Measurements from ENCODE around the gene FGD5. TPM values are rescaled to one million over a fixed set of nuclear protein-coding genes. Genes with fewer than 3 reads are reported as not detected.
A peak's percentile ranks its signal among the peaks of the same experiment; 100 is the strongest.

Gene FGD5
- 103 and 196 TPM in 2 replicates for total RNA-seq

- DNase-seq, result no peak
Measured at GRCh38 chr3:14818804-14819500, at the start of gene FGD5. FGD5 (plus strand) TSS chr3:14818962; CDS start chr3:14819072, 110 bp downstream.

GRCh38 chr3:14769544-14770325 lies 49.0 kb upstream of the FGD5 start:
- DNase-seq, result no peak

GRCh38 chr3:14770591-14770990 lies 48.2 kb upstream of the FGD5 start:
- DNase-seq, result no peak

GRCh38 chr3:14771593-14772497 lies 46.9 kb upstream of the FGD5 start:
- no peak for DNase-seq

GRCh38 chr3:14772533-14773138 lies 46.1 kb upstream of the FGD5 start:
- no peak for DNase-seq

GRCh38 chr3:14773281-14773680 lies 45.5 kb upstream of the FGD5 start:
- no peak for DNase-seq

- no peak for DNase-seq
Measured at GRCh38 chr3:14773691-14774128, 45.1 kb upstream of the FGD5 start.

GRCh38 chr3:14774431-14774830 lies 44.3 kb upstream of the FGD5 start:
- no peak for DNase-seq

GRCh38 chr3:14775011-14775410 lies 43.8 kb upstream of the FGD5 start:
- no peak for DNase-seq

GRCh38 chr3:14775563-14775962 lies 43.2 kb upstream of the FGD5 start:
- DNase-seq, result no peak

GRCh38 chr3:14779069-14779685 lies 39.6 kb upstream of the FGD5 start:
- no peak for DNase-seq

GRCh38 chr3:14780927-14781507 lies 37.7 kb upstream of the FGD5 start:
- DNase-seq, result peak; percentile 77

- DNase-seq, result no peak
Measured at GRCh38 chr3:14783480-14784086, 35.2 kb upstream of the FGD5 start.

- DNase-seq, result no peak
Measured at GRCh38 chr3:14784087-14784681, 34.6 kb upstream of the FGD5 start.

GRCh38 chr3:14785207-14786155 lies 33.3 kb upstream of the FGD5 start:
- DNase-seq, result no peak

GRCh38 chr3:14786369-14786768 lies 32.4 kb upstream of the FGD5 start:
- no peak for DNase-seq

- no peak for DNase-seq
Measured at GRCh38 chr3:14787630-14788029, 31.1 kb upstream of the FGD5 start.

GRCh38 chr3:14788644-14789043 lies 30.1 kb upstream of the FGD5 start:
- DNase-seq, result no peak

GRCh38 chr3:14789221-14789620 lies 29.5 kb upstream of the FGD5 start:
- DNase-seq, result no peak
